ENCODE data around the gene IFT25. TPM values are rescaled to one million over a fixed set of nuclear protein-coding genes. Genes with fewer than 3 reads are reported as not detected.

IFT25 gene
- total and polyA plus RNA-seq, 12 donors: 7.8 to 16.0 (median 10.7) TPM

DNA sequence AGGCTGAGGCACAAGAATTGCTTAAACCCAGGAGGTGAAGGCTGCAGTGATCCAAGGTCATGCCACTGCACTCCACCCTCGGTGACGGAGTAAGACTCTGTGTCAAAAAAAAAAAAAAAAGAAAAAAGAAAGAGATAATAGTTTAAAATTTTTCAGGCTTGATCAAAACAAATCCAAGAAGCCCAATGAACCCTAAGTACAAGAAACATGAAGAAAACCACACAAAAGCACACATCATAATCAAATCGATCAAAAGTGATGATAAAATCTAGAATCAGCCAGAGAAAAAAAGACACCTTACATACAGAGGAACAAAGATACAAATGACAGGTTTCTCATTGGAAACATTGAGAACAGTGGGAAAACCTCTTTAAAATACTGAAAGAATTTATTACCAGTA, 41.0 kb upstream of the IFT25 start:
- Histone ChIP-seq H3K27me3 (no peaks in the 10 kb centered on the region), H3K4me3 (no peak overlapping the region), H3K4me1 (peaks cover 0 to 14% (median 11%) of the 10 kb centered on the region in 9 donors), H3K36me3 (no peaks in the 10 kb centered on the region), H3K9me3 (no peaks in the 10 kb centered on the region), H3K27ac (no peak overlapping the region)
- no peak for ATAC-seq
- TF ChIP-seq, protein P1, sequence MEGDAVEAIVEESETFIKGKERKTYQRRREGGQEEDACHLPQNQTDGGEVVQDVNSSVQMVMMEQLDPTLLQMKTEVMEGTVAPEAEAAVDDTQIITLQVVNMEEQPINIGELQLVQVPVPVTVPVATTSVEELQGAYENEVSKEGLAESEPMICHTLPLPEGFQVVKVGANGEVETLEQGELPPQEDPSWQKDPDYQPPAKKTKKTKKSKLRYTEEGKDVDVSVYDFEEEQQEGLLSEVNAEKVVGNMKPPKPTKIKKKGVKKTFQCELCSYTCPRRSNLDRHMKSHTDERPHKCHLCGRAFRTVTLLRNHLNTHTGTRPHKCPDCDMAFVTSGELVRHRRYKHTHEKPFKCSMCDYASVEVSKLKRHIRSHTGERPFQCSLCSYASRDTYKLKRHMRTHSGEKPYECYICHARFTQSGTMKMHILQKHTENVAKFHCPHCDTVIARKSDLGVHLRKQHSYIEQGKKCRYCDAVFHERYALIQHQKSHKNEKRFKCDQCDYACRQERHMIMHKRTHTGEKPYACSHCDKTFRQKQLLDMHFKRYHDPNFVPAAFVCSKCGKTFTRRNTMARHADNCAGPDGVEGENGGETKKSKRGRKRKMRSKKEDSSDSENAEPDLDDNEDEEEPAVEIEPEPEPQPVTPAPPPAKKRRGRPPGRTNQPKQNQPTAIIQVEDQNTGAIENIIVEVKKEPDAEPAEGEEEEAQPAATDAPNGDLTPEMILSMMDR (IDR thresholded peaks at IDR 0.05): no peak
- no peak for DNase-seq
- intact Hi-C loops (cut with DNase I): no loop called here
- WGBS, 2 donors: 94 to 97% methylated on average over 3 of the region's 3 CpGs

DNA sequence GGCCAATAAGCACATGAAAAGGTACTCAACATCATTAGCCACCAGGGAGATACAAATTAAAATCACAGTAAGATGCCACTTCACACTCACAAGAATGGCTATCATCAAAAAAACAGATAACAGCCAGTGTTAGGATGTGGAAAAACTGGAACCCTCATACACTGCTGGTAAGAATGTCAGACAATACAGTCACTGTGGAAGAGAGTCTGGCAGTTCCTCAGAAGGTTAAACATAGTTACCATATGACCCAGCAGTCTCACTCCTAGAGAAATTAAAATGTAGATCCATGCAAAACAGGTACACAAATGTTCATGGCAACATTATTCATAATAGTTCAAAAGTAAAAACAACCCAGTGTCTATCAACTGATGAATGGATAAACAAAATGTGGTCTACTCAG, 39.2 kb upstream of the IFT25 start:
- Histone ChIP-seq H3K4me3 (no peak overlapping the region), H3K4me1 (peaks cover 0 to 14% (median 11%) of the 10 kb centered on the region in 9 donors), H3K9me3 (no peaks in the 10 kb centered on the region), H3K36me3 (no peaks in the 10 kb centered on the region), H3K27me3 (no peaks in the 10 kb centered on the region), H3K27ac (no peak overlapping the region)
- ATAC-seq: no peak
- intact Hi-C loops (cut with DNase I): no loop called here
- DNase-seq: no peak
- TF ChIP-seq, protein P1 (IDR thresholded peaks at IDR 0.05): no peak

DNA sequence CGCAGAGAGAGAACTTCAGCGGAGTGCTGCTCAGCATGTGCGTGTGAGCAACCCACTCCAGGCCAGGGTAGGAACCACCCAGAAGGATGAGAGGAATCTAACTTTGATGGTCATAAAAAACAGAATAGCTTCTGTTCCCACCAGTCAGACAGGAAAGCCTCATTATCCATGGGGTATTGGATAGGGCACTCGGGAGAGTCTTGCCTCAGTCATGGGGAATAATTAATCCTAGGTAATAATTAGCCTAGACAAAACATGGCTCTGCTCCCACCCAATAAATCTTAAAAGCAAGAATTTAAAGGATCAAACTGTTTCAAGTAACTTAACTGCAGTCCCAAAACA, 37.2 kb upstream of the IFT25 start:
- Histone ChIP-seq H3K9me3 (no peaks in the 10 kb centered on the region), H3K4me1 (peaks cover 0 to 14% (median 11%) of the 10 kb centered on the region in 9 donors), H3K27ac (peak overlapping the region in 3 of 10 donors; percentile 38 to 62 (median 53)), H3K27me3 (no peaks in the 10 kb centered on the region), H3K4me3 (peak overlapping the region in 9 of 10 donors; percentile 16 to 49 (median 44)), H3K36me3 (no peaks in the 10 kb centered on the region)
- WGBS, 2 donors: 28 to 33% methylated on average over 4 of the region's 4 CpGs
- TF ChIP-seq, protein P1 (IDR thresholded peaks at IDR 0.05): no peak
- no peak for DNase-seq
- no peak for ATAC-seq
- intact Hi-C loops (cut with DNase I): no loop called here

DNA sequence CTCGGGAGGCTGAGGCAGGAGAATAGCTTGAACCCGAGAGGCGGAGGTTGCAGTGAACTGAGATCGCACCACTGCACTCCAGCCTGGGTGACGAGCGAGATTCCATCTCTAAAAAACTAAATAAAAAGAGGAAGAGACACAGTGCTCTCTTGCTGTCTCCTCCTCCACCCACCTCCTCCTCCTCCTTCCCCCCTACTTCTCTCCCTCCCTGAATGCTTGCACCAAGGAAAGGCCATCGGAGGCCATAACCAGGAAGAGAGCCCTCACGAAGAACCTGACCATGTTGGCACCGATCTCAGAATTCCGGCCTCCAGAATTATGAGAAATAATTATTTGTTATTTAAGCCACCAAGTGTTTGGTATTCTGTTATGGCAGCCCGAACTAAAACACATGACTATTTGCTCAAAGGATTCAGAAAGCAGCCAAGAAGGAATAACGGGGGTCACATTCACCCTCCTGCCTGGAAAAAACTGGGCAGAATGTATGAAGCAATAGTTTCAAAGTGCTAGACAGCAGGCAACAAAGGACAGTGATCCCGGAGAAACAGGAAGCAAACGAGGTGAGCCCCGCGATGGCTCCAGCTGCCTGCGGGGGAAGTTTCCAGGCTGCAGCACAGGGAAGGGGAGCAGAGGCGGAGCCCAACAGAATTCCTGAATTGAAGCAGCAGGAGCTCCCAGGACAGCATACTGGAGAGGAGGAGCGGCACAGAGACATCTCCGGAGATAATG, 36.7 kb upstream of the IFT25 start:
- Histone ChIP-seq H3K9me3 (no peaks in the 10 kb centered on the region), H3K4me1 (peaks cover 0 to 14% (median 11%) of the 10 kb centered on the region in 9 donors), H3K4me3 (peak overlapping the region in 9 of 10 donors; percentile 16 to 49 (median 44)), H3K27me3 (no peaks in the 10 kb centered on the region), H3K36me3 (no peaks in the 10 kb centered on the region), H3K27ac (peak overlapping the region in 6 of 10 donors; percentile 6 to 62 (median 32))
- peak in 1 of 2 donors; percentile 33 for DNase-seq
- intact Hi-C loops (cut with DNase I): no loop called here
- 37 to 41% methylated on average over 20 of the region's 20 CpGs for WGBS, 2 donors
- peak in 7 of 8 donors; percentile 53 to 83 (median 67) for ATAC-seq
- TF ChIP-seq, protein P1 (IDR thresholded peaks at IDR 0.05): no peak

Measured in heart right ventricle (tissue), 16 donors.